HG03095 (cell line): Measurements from ENCODE around the gene SLC22A2.

ENCODE experiments used
- ATAC-seq: cut with Tn5 transposase; IDR thresholded peaks from one replicate; pipeline ENCODE4 v1.9.1; 2021; ENCODE audit warnings: moderate library complexity; ENCODE audit not compliant: unreplicated experiment

The SLC22A2 gene

GRCh38 chr6:160218810-160219209 lies 39.8 kb downstream of the SLC22A2 start:
- no peak for ATAC-seq

GRCh38 chr6:160217863-160218262 lies 40.8 kb downstream of the SLC22A2 start:
- no peak for ATAC-seq

- ATAC-seq = no peak
Measured at GRCh38 chr6:160217073-160217472, 41.5 kb downstream of the SLC22A2 start.

- ATAC-seq = no peak
Measured at GRCh38 chr6:160215232-160215631, 43.4 kb downstream of the SLC22A2 start.

GRCh38 chr6:160207618-160208017 lies 51.0 kb downstream of the SLC22A2 start:
- ATAC-seq = no peak

- ATAC-seq = no peak
Measured at GRCh38 chr6:160204710-160205109, 53.9 kb downstream of the SLC22A2 start.

- no peak for ATAC-seq
Measured at GRCh38 chr6:160203953-160204352, 54.7 kb downstream of the SLC22A2 start.

- ATAC-seq = no peak
Measured at GRCh38 chr6:160203522-160203921, 55.1 kb downstream of the SLC22A2 start.

- ATAC-seq = no peak
Measured at GRCh38 chr6:160203076-160203475, 55.5 kb downstream of the SLC22A2 start.

- no peak for ATAC-seq
Measured at GRCh38 chr6:160202411-160202810, 56.2 kb downstream of the SLC22A2 start.

GRCh38 chr6:160201061-160201460 lies 57.6 kb downstream of the SLC22A2 start:
- ATAC-seq = no peak

GRCh38 chr6:160198606-160199211 lies 59.9 kb downstream of the SLC22A2 start:
- peak; percentile 77 for ATAC-seq

GRCh38 chr6:160197662-160198061 lies 61.0 kb downstream of the SLC22A2 start:
- no peak for ATAC-seq

- no peak for ATAC-seq
Measured at GRCh38 chr6:160194808-160195207, 63.8 kb downstream of the SLC22A2 start.

GRCh38 chr6:160192840-160193239 lies 65.8 kb downstream of the SLC22A2 start:
- no peak for ATAC-seq

GRCh38 chr6:160190973-160191372 lies 67.6 kb downstream of the SLC22A2 start:
- no peak for ATAC-seq

GRCh38 chr6:160190081-160190480 lies 68.5 kb downstream of the SLC22A2 start:
- no peak for ATAC-seq

GRCh38 chr6:160188773-160189172 lies 69.8 kb downstream of the SLC22A2 start:
- no peak for ATAC-seq

GRCh38 chr6:160180706-160181105 lies 77.9 kb downstream of the SLC22A2 start:
- no peak for ATAC-seq

- ATAC-seq = no peak
Measured at GRCh38 chr6:160178271-160178670, 80.3 kb downstream of the SLC22A2 start.

GRCh38 chr6:160177220-160177619 lies 81.4 kb downstream of the SLC22A2 start:
- ATAC-seq = no peak

GRCh38 chr6:160174681-160175080 lies 83.9 kb downstream of the SLC22A2 start:
- ATAC-seq = no peak

- no peak for ATAC-seq
Measured at GRCh38 chr6:160173806-160174527, 84.7 kb downstream of the SLC22A2 start.
